CD4-positive, alpha-beta T cell treated with Interleukin-10 for 1 hour (primary cell): ENCODE results near the gene MSL3B.

Experiments
- DNase-seq: peaks from one replicate; pipeline ENCODE4 v3.0.0-alpha.2; 2020

MSL3B gene

GRCh38 chr2:233815861-233816260 lies 52.3 kb downstream of the MSL3B start:
- DNase-seq: no peak
